ENCODE measurements around the gene MRI1. TPM values are rescaled to one million over a fixed set of nuclear protein-coding genes. Genes with fewer than 3 reads are reported as not detected.

The MRI1 gene
- total and polyA plus RNA-seq, 10 of the 15 experiments (the other 5 are each of a cell fraction or from before 2014, with no cell fraction given) = 5.4 to 50.3 (median 28.3) TPM

- TF ChIP-seq ZNF687 (IDR thresholded peaks at IDR 0.05) = peak; percentile 59
- TF ChIP-seq PAX5 (IDR thresholded peaks at IDR 0.05; ENCODE audit: borderline replicate concordance, low read depth, low read length) = no peak
- no peak for TF ChIP-seq NR2C2 (IDR thresholded peaks at IDR 0.05; ENCODE audit: borderline replicate concordance, control insufficient read depth, insufficient read length, low read depth)
- peak; percentile 89; the same call in 1 of the 2 replicates for TF ChIP-seq TAF1 (IDR thresholded peaks at IDR 0.05; ENCODE audit: borderline replicate concordance, low read depth, low read length)
- TF ChIP-seq KDM1A (IDR thresholded peaks at IDR 0.05; ENCODE audit: borderline replicate concordance) = no peak
- TF ChIP-seq STAT3 (IDR thresholded peaks at IDR 0.05; ENCODE audit: low read depth, low read length) = 0 out of 2 replicates have a peak, but pooled peaks have one; percentile 82
- TF ChIP-seq KLF5 (IDR thresholded peaks at IDR 0.05; ENCODE audit: partially characterized antibody) = peak; percentile 71
- TF ChIP-seq BHLHE40 (IDR thresholded peaks at IDR 0.05; ENCODE audit: borderline replicate concordance in 1 of 2, low read depth in 2 of 2, low read length in 1 of 2) = peak; percentile 80 to 91
- TF ChIP-seq YBX1 (IDR thresholded peaks at IDR 0.05) = no peak
- no peak for TF ChIP-seq MTA3 (IDR thresholded peaks at IDR 0.05; ENCODE audit: borderline replicate concordance, low read length)
- no peak for TF ChIP-seq CHD1 (IDR thresholded peaks at IDR 0.05; ENCODE audit: low read depth, low read length)
- no peak; a peak in 1 of 4 replicates for TF ChIP-seq SRF (IDR thresholded peaks at IDR 0.05; ENCODE audit: low read depth in 2 of 2, low read length in 2 of 2)
- TF ChIP-seq CEBPZ (IDR thresholded peaks at IDR 0.05; ENCODE audit: low read depth, low read length) = 0 out of 2 replicates have a peak, but pooled peaks have one; percentile 34
- TF ChIP-seq GABPA (IDR thresholded peaks at IDR 0.05; ENCODE audit: low read depth) = peak; percentile 99
- TF ChIP-seq TARDBP (IDR thresholded peaks at IDR 0.05; ENCODE audit: borderline replicate concordance) = peak; percentile 90
- peak; percentile 97 for TF ChIP-seq ZBTB40 (IDR thresholded peaks at IDR 0.05; ENCODE audit: borderline replicate concordance)
- peak; percentile 96 for TF ChIP-seq SMAD5 (IDR thresholded peaks at IDR 0.05; ENCODE audit: low read depth)
Measured at GRCh38 chr19:13774217-13775191, 10.2 kb downstream of the MRI1 start, which contains the start of gene C19orf53 (continued).
